SK-N-DZ (cell line): ENCODE results near the gene NOP9.

Experiments used
- DNase-seq: peaks from one replicate; pipeline ENCODE4 v3.0.0-alpha.2; 2015; ENCODE audit warnings: low spot score

Gene NOP9

DNA sequence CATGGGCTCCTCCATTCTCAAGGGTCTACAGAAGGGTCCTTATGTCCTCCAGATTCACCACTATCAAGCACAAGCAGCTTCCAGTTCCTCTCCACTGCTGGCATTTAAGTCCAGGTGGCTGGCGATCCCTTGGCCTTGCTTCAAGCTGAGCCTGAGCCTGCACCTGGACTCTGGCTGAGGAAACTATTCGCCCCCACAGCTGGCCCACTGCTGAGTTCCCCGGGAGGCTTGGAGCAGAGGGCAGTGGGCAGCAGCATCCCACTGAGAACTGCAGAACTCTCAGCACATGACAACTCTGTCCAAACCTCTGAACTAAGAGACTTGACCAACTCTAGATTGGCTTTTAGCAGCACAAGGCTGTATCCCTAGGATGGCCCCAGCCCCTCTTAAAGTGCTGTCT is 16.9 kb upstream of the NOP9 start:
- DNase-seq, result no peak

DNA sequence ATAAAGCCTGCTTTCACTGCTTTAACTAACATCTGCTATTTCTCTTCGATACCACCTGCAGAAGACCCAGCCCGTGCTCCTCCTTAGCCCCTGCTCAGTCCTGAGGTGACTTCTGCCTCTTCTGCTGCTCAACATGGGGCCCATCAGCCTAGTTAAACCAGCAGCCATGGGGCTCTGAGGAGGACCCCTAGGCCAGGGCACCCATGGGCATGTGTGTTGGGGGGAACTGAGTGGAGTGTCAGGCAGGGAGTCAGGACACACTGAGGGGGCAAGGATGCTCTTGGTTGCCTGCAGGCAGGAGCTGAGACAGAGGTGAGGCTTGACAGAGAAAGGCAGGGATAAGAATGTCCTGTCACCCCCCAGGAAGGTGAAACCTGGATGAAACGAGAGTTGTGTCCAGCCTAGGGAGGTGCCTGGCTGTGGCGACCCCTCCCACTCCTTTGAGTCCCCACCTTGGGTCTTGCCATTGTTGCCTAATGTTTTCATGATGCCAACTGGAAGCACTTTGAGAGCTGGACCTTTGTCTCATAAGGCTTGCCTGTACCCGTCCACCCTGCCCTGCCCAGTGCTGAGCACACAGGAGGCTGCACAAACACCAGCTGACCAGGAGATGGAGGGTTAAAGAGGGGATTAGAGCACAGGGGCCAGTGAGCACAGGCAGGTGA is 15.7 kb upstream of the NOP9 start:
- no peak for DNase-seq

DNA sequence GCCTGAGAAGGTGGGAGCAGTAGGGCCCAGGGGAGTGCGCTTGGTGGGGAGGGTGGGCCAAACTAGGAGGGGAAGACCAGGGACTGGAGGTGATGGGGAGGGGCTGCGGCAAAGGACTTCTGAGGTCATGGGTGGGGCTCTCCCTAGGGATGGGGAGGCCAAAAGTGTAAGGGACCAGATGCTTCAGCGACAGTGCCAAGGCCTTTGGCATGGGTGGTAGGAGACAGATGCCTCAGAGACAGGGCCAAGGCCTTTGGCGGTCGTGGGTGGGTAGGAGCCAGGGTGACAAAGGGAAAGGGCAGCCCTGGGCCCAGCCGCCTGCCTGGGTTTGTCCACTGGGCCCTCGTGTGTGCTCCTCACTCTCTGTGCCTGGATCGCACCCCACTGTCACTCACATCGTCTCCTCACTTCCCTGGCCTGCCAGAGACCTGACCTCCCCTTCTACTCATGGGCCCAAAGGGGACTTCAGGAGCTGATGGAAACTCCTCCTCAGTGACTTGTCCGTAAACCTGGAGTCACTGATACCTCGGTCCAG is 15.1 kb upstream of the NOP9 start:
- DNase-seq, result no peak

DNA sequence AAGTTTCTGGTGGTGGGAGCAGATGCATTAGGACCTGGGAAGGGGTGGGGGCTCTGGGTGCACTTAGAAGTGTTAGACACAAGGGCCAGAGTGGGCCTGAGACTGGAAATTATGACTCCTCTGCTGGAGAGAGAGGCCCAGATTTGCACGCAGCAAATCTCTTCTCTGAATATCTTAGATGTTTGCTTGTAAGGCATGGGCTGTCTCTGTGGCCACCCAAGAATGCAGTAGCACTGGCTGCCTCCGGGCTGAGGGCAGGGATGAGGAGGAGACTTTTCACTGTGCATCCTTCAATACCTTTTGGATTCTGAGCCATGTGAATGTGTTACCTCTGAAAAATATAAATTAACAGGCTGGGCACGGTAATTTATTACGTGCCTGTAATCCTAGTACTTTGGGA is 14.3 kb upstream of the NOP9 start:
- no peak for DNase-seq

DNA sequence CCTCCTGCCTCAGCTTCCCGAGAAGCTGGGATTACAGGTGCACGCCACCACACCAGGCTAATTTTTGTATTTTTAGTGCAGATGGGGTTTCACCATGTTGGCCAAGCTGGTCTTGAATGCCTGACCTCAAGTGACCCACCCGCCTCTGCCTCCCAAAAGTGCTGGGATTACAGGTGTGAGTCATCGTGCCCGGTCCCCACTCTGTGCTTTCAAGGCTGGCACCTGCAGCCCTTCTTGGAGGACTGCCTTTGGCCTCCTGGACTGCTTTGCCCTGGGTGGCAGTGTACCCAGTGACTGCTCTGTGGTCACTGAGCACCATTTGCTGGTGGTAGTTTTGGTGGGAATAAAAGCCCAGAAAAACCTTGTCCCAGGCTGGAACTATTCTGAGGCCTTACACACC is 12.7 kb upstream of the NOP9 start:
- DNase-seq, result no peak

DNA sequence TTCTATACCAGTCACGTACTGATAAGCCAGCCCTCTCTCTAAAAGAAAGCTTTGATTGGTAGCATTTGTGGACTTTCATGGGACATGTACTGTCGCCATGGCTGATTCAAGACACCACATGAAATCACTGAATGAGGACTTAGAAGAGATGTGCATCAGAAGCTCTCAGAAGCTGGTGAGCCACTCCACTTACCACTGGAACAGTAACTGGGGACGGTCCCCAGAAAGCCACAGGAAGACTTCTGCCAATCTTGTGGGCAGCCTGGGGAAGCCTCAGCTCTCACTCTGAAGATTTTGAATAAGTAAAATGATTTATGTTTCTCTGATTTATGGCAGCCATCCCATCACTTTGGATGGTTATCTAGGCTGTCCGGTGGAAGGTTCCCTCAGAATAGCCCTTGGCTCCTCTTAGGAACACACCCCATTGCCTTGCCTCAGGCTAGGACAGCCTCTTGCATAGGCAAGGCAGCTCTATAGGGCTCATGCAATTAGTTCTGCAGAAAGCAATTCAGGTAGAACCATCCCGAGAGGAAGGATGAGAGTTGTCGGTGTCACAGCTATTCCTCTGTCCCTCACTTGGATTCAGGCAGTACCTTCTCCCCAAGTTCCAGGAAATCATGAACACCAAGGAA is 9.9 kb upstream of the NOP9 start:
- DNase-seq, result no peak

DNA sequence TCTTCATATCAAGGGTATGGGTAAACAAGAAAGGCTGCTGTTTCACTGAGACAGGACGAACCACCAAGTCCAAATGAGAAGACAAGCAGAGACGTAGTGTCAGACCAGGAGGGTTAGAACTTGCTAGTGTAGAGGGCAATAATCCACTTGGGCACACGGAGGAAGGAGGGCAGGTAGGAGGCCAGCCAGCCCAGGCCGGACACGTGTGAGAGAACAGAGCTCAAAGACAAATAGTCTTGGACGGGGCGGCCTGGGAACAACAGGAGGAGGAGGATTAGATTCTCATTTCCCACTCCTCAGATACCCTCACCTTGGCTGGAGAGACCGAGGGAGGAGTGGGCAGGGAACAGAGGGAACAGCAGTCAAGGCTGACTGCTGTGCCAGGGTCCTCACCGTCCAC is 8.9 kb upstream of the NOP9 start:
- no peak for DNase-seq

DNA sequence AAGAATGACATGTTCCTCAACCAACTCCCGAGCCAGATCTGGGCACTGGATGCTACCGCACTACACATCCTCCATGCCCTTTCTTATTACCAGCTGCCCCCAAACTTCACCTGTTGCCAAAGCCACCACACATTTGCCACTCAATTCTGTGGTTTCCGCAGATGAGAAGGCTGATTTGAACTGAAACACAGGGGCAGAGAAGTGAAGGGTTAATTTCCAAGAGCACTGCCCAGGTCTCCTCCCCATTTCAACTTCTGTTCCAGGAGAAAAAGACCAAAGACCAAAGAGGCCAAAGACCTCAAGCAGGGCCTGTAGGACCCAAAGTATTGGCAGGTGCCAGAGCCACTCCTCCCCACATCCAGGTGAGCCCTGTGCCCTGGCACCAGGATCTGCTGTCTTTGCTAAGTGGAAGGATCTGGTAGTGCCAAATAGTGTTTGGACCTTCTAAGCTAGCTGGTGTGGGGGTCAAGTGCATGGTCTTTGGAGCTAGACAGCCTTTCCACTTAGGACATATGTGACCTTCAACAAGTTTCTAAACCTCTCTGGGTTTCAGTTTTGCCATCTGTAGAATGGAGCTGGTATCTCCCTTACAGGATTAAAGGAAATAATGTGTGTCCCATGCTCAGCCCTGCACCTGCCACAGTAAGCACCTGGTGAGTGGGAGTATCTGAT is 8.1 kb upstream of the NOP9 start:
- DNase-seq, result no peak

DNA sequence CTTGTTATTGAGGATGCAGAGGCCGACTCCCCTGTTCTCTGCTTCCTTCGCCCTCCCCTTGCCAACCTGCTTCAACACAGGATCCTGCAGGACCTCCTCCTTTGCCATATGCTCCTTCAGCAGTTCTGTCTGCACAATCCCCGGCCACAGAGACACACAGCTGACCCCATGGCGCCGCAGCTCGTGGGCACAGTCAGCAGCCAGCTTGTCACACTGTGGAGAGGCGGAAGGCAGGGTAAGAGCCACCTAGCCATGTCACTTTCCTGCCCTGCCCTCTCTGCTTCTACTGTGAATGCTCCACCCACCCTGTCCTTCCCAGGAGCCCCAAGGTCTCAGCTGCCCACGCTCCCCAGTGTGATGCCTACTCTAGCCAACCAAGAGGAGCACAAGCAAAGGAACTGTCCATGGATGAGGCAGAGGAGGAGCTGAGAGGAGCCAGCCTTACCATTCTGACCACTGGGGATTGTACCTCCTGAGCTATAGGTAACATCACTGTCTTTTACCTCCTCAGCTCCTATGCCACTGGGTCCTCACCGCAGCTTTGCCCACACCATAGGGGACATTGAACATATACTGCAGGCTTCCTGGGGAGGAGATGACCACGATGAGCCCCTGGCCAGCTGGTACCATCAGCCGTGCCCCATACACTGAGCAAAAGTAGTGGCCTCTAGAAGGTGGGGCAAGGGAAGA is 7.4 kb upstream of the NOP9 start:
- no peak for DNase-seq

DNA sequence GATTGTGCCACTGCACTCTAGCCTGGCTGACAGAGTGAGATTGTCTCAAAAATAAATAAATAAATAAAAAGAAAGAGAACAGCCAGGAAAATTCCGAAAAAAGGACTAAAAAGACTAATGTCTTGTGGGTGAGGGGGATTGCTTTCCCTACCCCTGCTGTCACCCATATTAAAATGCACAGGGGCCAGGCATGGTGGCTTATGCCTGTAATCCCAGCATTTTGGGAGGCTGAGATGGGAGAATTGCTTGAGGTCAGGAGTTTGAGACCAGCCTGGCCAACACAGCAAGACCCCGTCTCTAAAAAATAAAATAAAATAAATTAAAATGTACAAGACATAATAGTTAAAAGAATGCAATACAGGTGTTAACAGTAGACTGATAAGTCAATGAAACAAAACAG is 6.1 kb upstream of the NOP9 start:
- DNase-seq, result no peak

DNA sequence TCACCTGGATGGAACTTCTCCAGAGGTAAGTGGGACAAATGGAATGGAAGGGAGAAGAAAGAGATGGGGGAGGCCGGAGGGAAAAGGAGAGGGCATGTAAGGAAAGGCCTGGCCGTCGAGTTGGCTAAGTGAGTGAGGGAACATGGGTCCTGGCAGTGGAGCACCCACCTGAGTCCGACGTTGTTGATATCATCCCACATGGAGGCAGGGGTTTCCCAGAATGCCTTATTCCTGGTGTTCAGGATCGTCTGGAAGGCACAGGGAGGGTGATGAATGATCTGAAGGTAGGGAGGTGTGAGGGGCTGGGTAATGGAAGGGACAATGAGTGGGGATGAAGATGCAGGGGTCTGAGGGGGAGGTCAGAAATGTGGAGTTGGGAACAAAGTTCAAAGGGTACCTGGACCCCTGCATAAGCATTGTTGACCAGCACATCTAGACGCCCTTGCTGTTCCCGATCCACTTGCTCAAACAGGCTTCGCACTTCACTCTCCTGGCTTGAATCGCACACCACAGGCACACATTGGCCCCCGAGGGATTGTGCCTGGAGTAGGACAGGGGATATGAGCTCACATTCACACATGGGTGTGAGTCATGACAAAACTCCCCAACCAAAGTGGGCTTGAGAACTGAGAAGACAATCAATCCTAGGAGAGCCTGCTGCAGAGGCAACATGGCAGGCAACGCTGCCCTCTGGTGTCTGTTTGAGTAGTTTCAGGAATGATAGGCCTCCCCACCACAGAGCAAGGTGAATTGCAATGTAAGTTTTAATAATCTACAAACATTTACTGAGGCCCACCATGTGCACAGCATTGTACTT is 3.1 kb upstream of the NOP9 start:
- DNase-seq, result peak; percentile 67

DNA sequence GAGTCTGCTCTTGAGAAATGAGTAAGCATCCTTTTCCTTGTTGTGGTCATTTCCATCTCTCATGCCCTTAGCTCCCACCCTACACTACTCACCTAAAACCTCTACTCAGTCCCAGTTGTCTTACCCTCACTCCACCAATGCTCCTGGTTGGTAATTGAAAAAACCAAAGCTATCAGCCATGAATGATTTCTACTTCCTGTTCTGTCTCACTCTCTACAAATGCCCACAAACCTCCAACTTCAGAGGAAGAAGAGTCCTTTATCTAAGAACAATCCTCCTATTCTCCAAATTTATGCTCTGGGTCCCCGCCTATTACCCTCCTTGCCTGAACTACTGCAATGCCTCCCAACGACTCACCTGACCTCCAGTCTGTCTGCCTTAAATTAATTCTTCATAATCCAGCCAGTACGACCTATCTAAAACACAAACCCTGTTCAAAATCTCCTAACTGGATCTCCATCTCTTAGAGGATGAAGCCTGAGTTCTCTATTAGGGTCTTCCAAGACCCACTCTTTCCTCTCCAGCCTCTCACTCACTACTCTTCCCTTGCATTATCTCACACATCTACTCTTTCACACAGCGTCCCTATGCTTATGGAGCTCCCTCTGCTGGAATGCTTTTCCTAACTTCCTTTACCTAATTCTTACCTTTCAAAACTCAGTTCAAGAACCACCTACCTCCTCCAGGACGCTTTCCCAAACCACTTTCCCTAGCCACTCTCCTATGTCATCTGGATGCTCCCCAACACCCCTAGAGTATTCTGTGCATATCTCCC is 2.3 kb upstream of the NOP9 start:
- peak; percentile 54 for DNase-seq

DNA sequence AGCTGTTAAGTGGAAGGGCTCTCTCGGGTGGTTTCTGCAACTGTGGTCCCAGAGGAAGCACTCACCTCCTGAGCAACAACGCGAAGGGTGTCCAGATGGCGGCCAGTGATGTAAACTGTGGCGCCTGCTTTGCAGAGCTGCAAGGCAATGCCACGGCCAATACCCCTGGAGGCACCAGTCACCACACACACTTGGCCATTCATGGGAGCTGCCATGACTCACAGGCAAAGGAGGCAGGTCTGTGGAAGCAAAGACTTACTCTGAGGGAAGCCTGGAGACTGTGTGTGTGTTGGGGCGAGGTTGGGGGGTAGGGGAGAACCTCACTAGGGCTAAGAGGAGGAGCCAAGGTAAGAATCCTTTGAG is 777 bp upstream of the NOP9 start:
- no peak for DNase-seq

DNA sequence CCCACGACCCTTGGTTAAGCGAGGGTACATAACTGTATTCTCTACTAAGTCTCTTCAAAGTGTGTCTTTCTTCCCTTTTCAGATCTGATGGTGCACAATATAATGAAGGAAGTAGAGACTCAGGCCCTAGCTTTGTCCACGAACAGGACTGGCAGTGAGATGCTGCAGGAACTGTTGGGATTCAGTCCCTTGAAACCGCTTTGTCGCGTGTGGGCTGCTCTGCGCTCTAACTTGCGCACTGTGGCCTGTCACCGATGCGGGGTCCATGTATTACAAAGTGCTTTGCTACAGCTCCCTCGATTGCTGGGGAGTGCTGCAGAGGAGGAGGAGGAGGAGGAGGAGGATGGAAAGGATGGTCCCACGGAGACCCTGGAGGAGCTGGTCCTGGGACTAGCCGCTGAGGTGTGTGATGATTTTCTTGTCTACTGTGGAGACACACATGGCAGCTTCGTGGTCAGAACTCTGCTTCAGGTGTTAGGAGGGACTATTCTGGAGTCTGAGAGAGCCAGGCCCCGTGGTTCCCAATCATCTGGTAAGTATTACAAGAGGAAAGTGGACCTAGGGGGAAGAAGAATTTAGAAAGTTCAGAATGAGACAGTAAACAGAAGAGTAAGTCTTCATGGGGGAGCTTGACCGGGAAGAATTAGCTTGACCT is 803 bp downstream of the NOP9 start:
- no peak for DNase-seq

DNA sequence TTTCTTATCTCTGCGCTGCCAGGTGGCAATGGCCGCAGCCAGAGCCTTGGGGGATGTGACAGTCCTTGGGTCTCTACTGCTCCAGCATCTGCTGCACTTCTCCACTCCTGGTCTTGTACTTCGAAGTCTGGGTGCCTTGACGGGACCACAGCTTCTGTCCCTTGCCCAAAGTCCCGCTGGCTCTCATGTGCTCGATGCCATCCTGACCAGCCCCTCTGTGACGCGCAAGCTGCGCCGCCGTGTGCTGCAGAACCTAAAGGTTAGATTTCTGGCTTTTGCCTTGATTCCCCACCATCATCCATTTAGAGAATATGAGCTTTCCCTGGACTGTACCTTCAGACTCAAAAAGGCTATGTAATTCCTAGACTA is 4.4 kb downstream of the NOP9 start:
- no peak for DNase-seq

DNA sequence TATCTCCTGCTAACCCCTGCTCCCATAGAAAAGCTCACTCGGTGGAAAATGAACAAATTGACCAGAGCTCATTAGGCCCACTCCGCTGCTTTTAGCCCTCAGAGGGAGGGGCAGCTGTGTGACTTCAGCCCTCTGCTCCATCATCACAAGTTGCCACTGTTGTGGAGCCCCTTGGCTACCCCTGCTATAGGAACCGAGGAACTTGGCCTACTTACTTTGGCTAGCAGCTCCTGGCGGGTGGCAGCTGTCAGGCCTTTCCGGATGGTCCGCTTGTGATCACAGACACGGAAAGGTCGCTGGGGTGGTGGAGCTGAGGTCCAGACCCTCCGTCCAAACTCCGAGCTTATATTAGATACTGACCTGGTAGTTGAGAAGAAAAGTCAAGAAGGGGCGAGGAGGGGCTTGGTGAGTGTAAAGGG is 7.5 kb downstream of the NOP9 start:
- no peak for DNase-seq

DNA sequence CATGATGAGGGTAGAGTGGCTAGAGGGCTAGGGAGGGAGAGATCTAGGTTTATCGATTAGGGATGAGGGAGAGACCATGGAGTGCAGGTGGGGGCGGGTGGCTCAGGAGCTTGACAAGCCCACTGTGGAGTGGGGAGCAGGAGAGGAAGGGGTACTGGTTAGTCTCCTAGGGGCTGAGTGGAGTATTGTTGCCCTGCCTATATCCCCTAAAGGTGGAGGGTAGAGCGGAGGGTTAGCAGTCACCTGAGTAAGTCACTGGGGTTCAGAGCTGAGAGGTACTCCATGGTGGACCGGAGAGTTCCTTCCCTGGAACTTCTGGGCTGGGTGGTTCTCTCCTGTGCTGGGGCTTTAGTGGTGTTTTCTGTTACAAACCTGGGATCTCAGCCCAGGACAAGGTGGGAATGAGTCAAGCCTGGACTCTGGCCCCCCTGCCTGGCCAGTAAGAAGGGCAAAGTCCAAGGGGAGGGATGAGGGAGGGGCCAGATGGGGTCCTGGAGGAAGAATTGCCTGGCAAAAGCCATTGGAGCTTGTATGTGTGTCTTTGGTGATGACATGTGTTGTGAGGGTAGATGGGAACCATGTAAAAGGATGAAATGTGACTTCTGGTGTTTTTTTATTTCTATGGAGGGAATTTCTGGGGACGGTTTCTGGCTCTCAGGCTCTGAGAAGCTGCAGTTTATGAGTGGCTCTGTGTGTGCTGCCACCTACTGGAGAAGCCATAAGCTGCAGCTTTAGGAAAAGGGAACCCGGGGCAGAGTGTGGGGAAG is 8.1 kb downstream of the NOP9 start, which contains the start of gene CIDEB:
Gene CIDEB, minus strand, starts transcription at position 403 of the 767 bp plus-strand sequence. Its CDS starts 119 bp downstream, at position 284.
- peak; percentile 55 for DNase-seq

DNA sequence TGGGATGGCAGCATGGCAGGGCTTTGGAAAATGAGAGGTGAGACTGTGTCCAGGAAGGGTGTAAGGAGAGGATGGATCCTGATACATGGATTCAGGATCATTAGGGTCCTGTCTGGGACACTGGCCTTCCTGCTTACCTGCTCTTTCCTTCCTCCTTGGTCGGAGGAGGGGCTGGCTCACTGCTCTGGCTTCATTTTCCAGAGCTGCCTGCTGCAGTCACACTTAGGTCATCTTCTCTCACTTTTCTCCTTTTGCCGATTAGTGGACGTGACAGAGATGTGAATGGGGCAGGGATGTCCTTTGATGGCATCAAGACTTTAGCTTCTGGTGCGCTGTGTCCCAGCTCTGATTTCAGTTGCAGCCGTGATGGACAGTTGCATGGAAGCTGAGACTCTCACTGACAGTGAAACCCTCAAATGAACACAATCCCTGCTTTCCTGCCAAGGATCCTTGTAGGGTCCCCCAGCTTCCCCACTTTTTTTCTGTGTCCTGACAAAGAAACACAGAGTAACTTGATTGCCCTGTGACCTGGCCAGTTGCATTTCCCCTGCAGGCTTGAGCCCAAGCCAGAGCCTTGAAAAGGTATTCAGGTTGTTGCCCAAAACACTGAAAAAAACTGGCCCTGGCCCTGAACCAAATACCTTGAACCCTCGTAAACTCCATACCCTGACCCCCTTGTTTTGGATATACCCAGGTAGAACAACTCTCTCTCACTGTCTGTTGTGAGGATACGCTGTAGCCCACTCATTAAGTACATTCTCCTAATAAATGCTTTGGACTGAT is 8.9 kb downstream of the NOP9 start:
- DNase-seq, result no peak
